ENCODE results near the gene WIZ. TPM values are rescaled to one million over a fixed set of nuclear protein-coding genes. Genes with fewer than 3 reads are reported as not detected.
A peak's percentile ranks its signal among the peaks of the same experiment; 100 is the strongest.

WIZ gene
- total and polyA plus RNA-seq, 10 of the 15 experiments (the other 5 are each of a cell fraction or from before 2014, with no cell fraction given), result 0.10 to 26.7 (median 2.7) TPM

DNA sequence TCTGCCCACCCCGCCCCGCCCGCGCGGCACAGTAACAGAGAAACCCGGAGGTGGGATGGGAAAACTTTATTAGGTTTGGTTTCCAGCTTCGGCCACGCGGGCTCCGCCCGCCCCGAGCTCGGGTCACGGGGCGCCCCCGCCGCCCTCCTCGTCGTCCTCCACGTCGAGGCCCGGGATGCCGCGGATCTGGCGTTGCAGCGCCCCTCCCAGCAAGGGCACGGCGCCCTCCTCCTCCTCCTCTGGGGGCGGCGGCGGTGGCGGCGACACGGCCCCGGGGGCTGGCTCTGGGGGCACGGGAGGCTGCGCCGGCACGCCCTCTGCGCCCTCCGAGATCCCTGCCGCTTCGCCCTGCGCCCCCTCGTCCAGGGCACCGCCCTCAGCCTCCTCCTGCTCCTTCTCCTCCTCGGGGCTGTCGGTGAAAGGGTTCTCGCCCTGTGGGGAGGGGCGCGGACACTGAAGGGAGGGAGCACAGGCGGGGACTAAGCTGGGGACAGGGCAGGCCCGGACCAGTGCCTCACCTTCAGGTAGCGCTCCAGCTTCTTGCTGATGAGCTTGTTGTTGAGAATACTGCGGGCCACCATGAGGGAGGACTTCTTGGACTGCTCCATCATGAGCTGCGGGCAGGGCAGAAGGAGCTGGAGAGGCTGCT, 69.6 kb downstream of the WIZ start:
- in situ Hi-C loops (cut with MboI), result no loop called here
- intact Hi-C loops (cut with micrococcal nuclease; ENCODE audit: unreplicated experiment), result loop anchor here (2.0 to 5.0 kb wide), 4 partner anchors 49 to 177 kb away; partner anchors contain the start of gene RASAL3
- SMC1A ChIA-PET (ENCODE audit: uncharacterized antibody, unreplicated experiment), result interaction anchor here (0.7 to 4.1 kb wide), 8 partner anchors 11 to 175 kb away, joined by 3 to 34 read pairs (median 4); partner anchors contain the start of gene AKAP8L
- WGBS (ENCODE audit: insufficient coverage, insufficient replicate concordance, low lambda C conversion rate, missing lambda C conversion rate), result under 1% methylated on average over 41 of the region's 56 CpGs
- CTCF ChIA-PET, result interaction anchor here (0.6 to 4.2 kb wide), 9 partner anchors 28 to 208 kb away, joined by 3 to 28 read pairs (median 4); partner anchors contain the start of gene AKAP8L
- H3K4me2 ChIP-seq (ENCODE audit: control insufficient read depth, insufficient read depth), result peak overlapping the region; percentile 81
- peak overlapping the region; percentile 65 for H3K27ac ChIP-seq (ENCODE audit: control insufficient read depth, insufficient read depth)
- H3K4me3 ChIP-seq, result peak overlapping the region; percentile 83
- H4K20me1 ChIP-seq (ENCODE audit: control insufficient read depth, insufficient read depth), result 0 out of 2 replicates have a peak, but pooled peaks cover 3% of the 10 kb centered on the region
- H3K9me3 ChIP-seq (replicated peaks; ENCODE audit: control insufficient read depth, insufficient read depth, low read length), result no peaks in the 10 kb centered on the region
- no peak for DNase-seq (ENCODE audit: low read depth, low spot score)
- RAD21 ChIA-PET (ENCODE audit: unreplicated experiment), result interaction anchor here (0.6 to 3.9 kb wide), 12 partner anchors 37 to 175 kb away, joined by 3 to 43 read pairs (median 4); partner anchors contain the start of genes AKAP8L and BRD4
- FAIRE-seq, result no peak
- H3K27me3 ChIP-seq (replicated peaks in 1 of 2; ENCODE audit: control insufficient read depth in 2 of 2, insufficient read depth in 2 of 2, low read length in 1 of 2), result no peaks in the 10 kb centered on the region
- peaks cover 44% of the 10 kb centered on the region for H3K79me2 ChIP-seq (ENCODE audit: control insufficient read depth, insufficient read depth, low read length)
- no TSS peak for BruUV-seq (replicated peaks)
- peaks cover 21% of the 10 kb centered on the region for H3K4me1 ChIP-seq (ENCODE audit: control insufficient read depth, insufficient read depth, low read length)
- POLR2A ChIA-PET, result interaction anchor here (0.5 to 4.1 kb wide), 10 partner anchors 25 to 256 kb away, joined by 3 to 45 read pairs (median 3); partner anchors contain the start of genes AKAP8L and BRD4
- ATAC-seq, result peak; percentile 48
- peaks cover 0 to 4% of the 10 kb centered on the region in 2 experiments; a peak in 3 of 4 replicates for H3K36me3 ChIP-seq (ENCODE audit: control insufficient read depth in 2 of 2, insufficient read depth in 2 of 2, low read length in 1 of 2)
- H3K9ac ChIP-seq (ENCODE audit: control insufficient read depth, insufficient read depth, low read length), result peak overlapping the region; percentile 57
- H2AFZ ChIP-seq (ENCODE audit: control insufficient read depth, low read depth, low read length), result peak overlapping the region; percentile 75
- TF ChIP-seq, protein P1, sequence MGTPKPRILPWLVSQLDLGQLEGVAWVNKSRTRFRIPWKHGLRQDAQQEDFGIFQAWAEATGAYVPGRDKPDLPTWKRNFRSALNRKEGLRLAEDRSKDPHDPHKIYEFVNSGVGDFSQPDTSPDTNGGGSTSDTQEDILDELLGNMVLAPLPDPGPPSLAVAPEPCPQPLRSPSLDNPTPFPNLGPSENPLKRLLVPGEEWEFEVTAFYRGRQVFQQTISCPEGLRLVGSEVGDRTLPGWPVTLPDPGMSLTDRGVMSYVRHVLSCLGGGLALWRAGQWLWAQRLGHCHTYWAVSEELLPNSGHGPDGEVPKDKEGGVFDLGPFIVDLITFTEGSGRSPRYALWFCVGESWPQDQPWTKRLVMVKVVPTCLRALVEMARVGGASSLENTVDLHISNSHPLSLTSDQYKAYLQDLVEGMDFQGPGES (IDR thresholded peaks at IDR 0.05), result no peak
- TF ChIP-seq MTA2 (IDR thresholded peaks at IDR 0.05; ENCODE audit: low read depth) (no peak), MYC (IDR thresholded peaks at IDR 0.05; ENCODE audit: insufficient read depth, insufficient read length, insufficient replicate concordance, low read length, severe bottlenecking) (no peak), TARDBP (IDR thresholded peaks at IDR 0.05; ENCODE audit: borderline replicate concordance) (0 out of 2 replicates have a peak, but pooled peaks have one; percentile 14), SMARCA5 (IDR thresholded peaks at IDR 0.05) (peak; percentile 80; the same call in 1 of the 2 replicates), CBFB (IDR thresholded peaks at IDR 0.05; ENCODE audit: low read depth) (no peak; the same call in 1 of the 2 replicates), ZNF24 (IDR thresholded peaks at IDR 0.05) (0 out of 2 replicates have a peak, but pooled peaks have one; percentile 26), ZSCAN29 (IDR thresholded peaks at IDR 0.05) (0 out of 2 replicates have a peak, but pooled peaks have one; percentile 20), KDM1A (IDR thresholded peaks at IDR 0.05; ENCODE audit: borderline replicate concordance) (no peak), CREB1 (IDR thresholded peaks at IDR 0.05; ENCODE audit: low read depth) (no peak)
- TF ChIP-seq, protein P2, sequence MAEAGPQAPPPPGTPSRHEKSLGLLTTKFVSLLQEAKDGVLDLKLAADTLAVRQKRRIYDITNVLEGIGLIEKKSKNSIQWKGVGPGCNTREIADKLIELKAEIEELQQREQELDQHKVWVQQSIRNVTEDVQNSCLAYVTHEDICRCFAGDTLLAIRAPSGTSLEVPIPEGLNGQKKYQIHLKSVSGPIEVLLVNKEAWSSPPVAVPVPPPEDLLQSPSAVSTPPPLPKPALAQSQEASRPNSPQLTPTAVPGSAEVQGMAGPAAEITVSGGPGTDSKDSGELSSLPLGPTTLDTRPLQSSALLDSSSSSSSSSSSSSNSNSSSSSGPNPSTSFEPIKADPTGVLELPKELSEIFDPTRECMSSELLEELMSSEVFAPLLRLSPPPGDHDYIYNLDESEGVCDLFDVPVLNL (IDR thresholded peaks at IDR 0.05; ENCODE audit: low read depth, low read length), result no peak
- TF ChIP-seq, protein P3, sequence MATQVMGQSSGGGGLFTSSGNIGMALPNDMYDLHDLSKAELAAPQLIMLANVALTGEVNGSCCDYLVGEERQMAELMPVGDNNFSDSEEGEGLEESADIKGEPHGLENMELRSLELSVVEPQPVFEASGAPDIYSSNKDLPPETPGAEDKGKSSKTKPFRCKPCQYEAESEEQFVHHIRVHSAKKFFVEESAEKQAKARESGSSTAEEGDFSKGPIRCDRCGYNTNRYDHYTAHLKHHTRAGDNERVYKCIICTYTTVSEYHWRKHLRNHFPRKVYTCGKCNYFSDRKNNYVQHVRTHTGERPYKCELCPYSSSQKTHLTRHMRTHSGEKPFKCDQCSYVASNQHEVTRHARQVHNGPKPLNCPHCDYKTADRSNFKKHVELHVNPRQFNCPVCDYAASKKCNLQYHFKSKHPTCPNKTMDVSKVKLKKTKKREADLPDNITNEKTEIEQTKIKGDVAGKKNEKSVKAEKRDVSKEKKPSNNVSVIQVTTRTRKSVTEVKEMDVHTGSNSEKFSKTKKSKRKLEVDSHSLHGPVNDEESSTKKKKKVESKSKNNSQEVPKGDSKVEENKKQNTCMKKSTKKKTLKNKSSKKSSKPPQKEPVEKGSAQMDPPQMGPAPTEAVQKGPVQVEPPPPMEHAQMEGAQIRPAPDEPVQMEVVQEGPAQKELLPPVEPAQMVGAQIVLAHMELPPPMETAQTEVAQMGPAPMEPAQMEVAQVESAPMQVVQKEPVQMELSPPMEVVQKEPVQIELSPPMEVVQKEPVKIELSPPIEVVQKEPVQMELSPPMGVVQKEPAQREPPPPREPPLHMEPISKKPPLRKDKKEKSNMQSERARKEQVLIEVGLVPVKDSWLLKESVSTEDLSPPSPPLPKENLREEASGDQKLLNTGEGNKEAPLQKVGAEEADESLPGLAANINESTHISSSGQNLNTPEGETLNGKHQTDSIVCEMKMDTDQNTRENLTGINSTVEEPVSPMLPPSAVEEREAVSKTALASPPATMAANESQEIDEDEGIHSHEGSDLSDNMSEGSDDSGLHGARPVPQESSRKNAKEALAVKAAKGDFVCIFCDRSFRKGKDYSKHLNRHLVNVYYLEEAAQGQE (IDR thresholded peaks at IDR 0.05; ENCODE audit: low read depth, low read length), result no peak
- TF ChIP-seq, protein P4, sequence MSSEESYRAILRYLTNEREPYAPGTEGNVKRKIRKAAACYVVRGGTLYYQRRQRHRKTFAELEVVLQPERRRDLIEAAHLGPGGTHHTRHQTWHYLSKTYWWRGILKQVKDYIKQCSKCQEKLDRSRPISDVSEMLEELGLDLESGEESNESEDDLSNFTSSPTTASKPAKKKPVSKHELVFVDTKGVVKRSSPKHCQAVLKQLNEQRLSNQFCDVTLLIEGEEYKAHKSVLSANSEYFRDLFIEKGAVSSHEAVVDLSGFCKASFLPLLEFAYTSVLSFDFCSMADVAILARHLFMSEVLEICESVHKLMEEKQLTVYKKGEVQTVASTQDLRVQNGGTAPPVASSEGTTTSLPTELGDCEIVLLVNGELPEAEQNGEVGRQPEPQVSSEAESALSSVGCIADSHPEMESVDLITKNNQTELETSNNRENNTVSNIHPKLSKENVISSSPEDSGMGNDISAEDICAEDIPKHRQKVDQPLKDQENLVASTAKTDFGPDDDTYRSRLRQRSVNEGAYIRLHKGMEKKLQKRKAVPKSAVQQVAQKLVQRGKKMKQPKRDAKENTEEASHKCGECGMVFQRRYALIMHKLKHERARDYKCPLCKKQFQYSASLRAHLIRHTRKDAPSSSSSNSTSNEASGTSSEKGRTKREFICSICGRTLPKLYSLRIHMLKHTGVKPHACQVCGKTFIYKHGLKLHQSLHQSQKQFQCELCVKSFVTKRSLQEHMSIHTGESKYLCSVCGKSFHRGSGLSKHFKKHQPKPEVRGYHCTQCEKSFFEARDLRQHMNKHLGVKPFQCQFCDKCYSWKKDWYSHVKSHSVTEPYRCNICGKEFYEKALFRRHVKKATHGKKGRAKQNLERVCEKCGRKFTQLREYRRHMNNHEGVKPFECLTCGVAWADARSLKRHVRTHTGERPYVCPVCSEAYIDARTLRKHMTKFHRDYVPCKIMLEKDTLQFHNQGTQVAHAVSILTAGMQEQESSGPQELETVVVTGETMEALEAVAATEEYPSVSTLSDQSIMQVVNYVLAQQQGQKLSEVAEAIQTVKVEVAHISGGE (CRISPR knock-in tag; IDR thresholded peaks at IDR 0.05), result no peak
